DMS53 treated with DMSO at 0.1 percent for 48 hours (cell line): Measurements from ENCODE around the gene RNF212B.

Source experiments
- DNase-seq: peaks from one replicate; lab custom pipeline; 2025; ENCODE audit not compliant: unreplicated experiment; lab: John Stamatoyannopoulos, UW

RNF212B gene

DNA sequence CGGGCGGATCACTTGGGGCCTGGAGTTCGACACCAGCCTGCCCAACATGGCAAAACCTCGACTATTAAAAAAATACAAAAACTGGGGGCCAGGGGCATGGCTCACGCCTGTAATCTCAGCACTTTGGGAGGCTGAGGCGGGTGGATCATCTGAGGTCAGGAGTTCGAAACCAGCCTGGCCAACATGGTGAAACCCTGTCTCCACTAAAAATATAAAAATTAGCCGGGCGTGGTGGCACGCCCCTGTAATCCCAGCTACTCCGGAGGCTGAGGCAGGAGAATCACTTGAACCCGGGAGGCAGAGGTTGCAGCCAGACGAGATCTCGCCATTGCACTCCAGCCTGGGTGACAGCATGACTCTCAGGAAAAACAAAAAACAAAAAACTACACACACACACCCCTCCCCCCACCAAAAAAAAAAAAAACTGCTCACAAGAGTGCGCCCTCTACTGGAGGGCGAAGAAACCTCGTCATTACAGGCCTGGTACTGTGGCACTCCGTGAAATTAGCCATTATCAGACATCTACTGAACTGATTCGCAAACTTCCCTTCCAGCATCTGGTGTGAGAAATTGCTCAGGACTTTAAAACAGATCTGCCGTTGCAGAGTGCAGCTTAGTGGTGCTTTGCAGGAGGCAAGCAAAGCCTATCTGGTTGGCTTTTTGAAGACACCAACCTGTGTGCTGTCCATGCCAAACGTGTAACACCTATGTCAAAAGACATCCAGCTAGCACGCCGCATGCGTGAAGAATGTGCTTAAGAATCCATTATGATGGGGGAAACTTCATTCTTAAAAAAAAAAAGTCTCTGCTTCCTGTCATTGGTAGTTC, 57.2 kb downstream of the RNF212B start:
- DNase-seq = peak; percentile 41

DNA sequence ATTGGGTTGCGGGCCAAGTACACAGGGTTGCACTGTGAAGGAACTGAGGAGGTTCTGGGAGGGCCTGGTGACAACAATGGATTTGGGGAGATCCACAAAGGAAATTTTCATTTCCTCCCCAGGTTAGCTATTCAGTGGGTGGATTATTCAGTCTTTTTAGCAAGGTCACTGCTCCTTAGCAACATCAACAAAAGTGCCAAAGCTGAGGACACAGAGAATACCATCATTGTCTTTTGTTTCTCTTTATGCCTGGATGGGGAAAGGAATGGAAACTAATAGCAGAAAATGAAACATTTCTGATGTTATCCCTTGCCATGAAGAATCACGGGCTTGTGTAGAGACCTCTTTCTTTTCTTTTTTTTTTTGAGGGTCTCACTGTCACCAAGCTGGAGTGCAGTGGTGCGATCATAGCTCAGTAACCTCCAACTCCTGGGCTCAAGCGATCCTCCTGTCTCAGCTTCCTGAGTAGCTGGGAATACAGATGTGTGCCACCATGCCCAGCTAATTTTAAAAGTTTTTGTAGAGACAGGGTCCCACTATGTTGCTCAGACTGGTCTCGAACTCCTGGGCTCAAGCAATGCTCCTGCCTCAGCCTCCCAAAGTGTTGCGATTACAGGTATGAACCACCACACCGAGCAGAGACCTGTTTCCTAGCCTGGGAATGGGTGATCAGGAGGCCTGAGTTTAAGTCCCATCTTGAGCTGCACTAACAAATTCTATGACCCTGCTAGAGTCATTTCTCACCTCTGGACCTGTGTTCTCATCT, 58.5 kb downstream of the RNF212B start:
- DNase-seq = no peak

DNA sequence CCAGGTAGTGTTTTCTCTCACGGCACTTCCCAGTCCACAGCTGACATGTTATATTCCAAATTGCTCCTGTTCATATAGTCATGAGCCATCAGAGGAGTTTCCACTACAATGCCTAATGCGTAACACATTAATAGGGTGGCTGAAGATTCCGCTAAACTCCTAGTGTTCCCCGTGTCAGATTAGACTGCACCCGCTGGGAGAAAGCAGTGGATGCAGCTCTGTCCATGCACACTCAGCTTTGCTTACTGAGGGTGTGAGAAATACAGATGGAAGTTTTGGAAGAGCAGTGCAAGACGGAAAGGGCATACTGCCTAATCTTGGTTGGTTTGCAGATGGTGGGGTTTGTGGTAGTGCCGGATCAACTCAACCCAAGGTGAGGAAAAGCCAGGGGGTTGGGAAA, 59.4 kb downstream of the RNF212B start:
- DNase-seq = no peak

DNA sequence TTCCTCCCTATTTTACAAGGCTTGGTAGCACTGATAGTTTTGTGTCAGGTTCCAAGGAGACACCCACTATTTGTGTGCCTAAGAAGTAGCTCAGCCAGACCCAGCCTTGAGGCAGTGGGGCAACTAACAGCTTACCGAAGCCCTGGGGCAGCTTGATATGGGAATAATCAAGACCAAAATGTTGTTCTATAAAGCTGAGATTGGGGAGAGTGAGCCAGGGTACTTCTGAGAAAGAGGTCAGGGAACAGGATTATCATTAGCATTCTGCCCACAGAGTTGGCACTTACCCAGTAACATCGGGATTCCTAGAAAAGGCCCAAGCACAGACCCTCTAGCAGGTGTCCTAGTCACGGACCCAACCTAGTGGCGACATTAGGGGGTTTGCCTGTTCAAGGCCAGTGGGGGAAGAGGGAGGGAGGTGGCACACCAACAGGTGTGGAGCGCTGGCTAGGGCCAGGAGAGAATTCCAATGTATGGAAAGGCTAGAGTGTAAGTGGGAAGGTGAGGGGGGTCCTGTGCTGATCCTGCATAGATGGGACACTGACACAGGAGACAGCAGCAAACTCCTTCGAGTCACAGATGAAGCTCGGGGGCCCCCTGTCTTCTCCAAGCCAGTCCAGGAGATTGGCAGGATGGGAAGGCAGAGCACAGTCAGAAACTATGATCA, 60.0 kb downstream of the RNF212B start:
- no peak for DNase-seq

DNA sequence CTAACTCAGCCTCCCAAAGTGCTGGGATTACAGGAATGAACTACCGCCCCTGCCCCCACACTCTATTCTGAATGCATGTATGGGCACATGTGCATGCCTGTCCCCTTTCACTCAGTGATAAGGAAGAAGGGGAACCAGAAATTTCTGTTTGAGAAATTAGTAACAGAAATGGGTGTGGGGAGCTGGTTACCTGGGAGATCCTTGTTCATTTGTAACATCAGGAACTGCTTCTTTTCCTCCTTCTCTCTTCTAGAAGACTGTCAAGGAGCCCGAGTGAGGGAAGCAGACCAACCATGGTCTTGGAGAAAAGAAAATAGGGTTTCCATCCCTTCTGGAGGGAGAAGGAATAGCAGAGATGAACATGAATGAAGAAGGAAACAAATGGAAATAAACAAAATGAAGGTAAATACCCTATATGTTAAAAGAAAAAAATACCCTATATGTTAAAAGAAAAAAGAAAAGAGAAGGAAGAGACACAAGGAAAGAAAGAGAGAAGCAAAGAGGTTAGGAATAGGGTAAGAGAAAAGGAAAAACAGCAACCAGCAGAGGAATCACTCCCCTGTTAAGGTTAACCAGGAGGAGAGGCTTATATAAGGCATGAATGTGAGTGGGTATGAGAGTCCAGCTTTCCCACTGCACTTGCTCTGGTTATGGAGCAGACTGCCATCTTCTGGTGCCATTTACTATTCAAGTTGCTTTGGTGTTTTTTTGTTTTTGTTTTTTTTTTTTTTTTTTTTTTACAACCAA, 61.6 kb downstream of the RNF212B start:
- DNase-seq = no peak

DNA sequence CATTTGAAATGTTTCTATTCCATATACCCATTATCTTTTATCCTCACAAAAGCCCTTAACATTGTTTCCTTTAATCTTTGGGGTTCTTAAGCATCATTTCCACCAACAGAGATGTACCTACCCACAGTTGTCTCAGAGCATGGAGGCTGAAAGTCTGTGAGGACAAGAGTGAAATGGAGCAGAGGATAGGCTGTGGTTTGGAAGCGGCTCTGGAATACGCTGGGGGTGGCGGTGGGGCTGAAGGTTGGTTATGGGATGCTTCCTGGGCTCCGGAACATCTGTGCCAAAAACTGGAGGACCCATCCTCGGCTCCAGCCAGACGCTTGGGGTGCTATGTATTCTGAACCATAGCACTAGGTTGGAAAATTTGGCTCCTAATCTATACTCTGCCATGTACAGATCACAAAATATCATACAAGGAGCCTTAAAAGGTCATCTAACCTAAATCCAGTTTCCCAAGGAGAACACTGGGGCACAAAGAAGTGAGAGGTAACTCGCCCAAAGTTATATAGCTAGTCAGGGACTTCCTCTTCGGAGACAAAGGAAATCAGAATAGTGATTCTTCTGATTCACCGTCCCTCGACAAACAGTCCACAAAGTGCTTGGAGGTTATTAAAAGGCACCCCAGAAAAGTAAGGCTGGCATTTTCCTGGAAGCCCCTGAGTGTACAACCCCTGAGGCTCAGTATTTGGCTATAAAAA, 62.4 kb downstream of the RNF212B start:
- DNase-seq = no peak

DNA sequence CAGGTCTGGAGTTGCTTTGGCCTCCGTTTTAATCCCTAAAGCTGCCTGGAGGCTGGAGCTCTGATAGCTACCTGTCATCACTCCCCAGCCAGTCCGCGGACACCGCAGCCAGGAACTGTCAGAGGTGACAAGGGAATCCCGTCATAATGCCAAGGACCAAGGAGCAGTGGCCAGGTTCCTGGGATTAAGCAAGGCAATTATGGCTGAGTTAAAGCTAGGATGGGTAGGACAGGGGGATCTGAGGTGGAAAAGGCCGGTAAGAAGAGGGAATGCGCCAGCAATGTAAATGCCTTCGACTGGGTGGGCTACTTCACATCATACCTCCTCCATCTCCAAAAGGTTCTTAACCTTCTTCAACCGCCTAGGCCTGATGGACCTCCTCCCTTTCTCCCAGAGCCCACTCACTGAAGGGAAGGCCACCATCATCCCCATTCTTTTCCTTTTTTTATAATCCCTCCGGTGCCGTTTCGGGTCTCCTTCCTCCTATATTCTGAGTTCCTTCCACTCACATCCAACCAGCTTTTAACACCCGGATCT, 63.0 kb downstream of the RNF212B start:
- no peak for DNase-seq

DNA sequence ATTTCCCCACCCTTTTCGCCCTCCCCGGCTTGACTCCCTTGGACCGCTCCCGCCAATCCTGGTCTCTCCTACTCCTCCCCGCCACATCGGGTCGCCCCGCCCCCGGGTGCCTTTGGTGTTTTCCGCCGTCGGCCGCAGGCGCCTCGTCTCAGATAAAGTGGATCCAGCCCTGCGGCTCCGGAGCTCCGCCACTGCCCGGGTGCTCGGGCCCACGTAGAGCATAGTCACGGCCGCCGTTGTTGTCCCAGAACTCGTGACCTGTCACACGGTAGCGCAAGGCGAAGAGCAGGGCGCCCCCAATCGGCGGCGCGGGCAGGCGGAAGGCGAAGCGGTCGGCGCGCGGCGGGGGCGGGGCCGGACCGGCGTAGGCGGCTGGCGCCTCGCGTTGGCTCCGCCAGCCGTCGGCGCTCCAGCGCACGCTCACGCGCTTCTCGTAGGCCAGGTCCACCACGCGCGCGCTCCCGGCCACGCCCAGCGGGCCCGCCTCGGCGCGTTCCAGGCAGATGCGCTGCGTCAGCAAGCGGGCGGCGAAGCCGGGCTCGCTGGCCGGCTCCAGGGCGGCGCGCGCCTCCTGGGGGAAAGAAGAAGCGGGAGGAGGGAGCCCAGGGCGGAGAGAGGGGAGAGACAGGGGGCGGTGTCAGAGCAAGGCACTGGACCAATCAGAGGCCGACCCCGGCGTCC, 63.7 kb downstream of the RNF212B start:
- DNase-seq = peak; percentile 97

DNA sequence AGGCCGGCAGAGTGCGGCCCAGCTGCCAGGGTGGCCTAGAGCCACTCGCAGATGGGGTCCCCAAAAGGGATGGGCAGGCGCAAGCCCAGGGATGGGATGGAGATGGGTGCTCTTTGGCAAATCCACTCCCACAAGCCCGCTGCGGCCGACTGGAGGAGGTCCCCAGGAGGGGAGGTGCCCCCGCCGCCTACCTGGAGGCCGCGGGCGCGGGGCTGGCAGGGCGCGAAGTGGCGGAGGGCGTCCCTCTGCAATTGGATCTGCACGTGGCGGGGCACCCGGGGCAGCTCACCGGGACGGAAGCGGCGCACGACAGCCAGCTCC, 64.2 kb downstream of the RNF212B start:
- DNase-seq = no peak

DNA sequence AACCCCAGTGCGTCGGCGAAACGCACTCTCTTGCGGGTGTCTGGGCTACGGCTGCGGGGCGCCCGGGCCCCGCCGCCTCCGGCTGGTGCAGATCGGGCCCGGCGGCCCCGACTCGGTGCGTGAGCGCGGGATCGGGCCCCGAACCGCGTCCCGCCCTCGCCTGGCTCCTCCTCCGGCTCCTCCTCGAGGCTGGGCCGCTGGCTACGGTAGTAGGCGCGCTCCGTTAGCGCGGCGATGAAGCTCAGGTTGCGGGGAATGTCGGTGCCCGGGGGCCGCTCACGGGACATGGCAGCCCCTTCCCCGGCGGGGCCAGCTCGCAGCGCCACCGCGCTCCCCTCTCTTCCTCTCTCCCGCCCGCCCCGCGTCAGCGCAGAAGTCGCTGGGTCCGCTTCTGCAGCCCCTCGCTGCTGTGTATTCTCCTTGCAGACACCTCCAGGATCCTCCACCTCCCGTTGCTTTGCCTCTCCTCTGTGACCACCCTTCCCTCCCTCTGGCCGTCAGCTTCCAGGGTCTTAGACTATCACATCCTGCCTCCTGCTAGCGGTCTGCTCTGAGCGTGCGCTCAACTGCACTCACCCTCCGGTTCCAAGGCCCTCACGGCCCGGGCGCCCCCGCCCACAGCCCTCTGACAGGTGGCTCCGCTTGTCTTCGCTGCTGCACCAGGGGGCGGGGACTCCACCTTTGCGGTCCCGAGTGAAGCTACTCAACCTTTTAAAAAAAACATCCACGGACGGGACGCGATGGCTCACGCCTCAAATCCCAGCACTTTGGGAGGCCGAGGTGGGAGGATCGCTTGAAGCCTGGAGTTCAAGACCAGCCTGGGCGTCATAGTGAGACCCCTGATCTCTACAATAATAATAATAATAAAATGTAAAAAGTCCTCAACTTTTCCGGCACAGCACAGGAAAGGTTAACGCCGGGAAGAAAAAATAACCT, 64.8 kb downstream of the RNF212B start, which contains the start of gene PPP1R3E:
TSS of gene PPP1R3E (minus strand) at position 570 of the 936 bp plus-strand sequence. CDS start at position 287, 283 bp downstream.
- DNase-seq = peak; percentile 46

DNA sequence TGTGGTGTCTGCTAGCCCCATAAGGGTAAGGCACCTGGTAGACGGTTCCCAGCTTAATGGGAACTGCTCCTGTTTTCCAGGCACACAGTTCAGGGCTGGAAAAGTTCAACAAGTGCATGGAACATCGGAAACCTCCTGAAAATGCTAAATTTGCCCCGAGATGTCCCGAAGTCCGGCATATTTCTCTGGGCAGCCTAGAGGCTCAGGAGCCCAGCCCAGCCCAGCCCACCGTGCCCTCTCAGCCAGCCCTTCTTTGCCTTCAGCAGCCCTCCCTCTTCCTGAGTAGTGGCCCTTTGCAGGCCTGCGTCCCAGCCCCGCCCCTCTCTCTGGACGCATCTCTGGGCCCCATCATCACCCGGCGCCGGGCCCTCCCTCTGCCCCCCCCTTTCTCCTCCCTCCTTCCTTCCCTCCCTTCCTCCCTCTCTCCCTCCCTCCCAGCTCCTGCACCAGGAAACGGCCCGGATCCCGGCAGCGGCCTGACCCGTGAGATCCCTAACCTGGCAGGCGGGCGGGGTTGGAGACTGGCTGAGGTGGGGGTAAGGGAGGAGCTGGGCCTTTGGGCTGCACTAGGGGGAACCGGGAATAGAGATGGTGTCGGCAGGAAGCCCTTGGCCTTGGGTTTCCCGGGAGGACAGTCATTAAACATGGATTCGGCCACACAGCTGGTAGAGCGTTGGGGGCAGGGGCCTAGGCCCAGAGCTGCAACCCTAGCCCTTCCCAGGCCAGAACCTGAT, 68.8 kb downstream of the RNF212B start, which contains the start of gene BCL2L2:
TSS of gene BCL2L2 (plus strand) at position 422 of the 734 bp plus-strand sequence. CDS start 935 bp downstream, outside the sequence.
- peak; percentile 64 for DNase-seq

DNA sequence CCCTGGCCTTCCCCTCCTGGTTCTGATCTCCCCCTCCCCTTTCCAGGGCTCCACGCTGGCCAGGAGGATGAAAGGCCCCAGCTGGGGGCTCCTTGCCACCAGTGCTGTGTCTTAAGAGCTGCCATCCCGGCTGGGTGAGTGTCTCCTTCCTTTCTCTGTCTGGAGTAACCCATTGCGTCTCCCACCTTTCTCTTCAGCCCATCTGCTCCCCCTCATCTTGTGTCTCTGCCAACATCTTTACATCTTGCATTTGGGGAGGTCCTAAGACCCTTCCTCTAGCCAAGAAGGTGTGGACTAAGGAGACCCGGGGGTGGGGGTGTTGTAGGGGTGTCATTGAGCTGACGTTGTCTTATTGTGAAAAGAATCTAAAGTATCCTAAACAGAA, 69.4 kb downstream of the RNF212B start:
- DNase-seq = no peak

DNA sequence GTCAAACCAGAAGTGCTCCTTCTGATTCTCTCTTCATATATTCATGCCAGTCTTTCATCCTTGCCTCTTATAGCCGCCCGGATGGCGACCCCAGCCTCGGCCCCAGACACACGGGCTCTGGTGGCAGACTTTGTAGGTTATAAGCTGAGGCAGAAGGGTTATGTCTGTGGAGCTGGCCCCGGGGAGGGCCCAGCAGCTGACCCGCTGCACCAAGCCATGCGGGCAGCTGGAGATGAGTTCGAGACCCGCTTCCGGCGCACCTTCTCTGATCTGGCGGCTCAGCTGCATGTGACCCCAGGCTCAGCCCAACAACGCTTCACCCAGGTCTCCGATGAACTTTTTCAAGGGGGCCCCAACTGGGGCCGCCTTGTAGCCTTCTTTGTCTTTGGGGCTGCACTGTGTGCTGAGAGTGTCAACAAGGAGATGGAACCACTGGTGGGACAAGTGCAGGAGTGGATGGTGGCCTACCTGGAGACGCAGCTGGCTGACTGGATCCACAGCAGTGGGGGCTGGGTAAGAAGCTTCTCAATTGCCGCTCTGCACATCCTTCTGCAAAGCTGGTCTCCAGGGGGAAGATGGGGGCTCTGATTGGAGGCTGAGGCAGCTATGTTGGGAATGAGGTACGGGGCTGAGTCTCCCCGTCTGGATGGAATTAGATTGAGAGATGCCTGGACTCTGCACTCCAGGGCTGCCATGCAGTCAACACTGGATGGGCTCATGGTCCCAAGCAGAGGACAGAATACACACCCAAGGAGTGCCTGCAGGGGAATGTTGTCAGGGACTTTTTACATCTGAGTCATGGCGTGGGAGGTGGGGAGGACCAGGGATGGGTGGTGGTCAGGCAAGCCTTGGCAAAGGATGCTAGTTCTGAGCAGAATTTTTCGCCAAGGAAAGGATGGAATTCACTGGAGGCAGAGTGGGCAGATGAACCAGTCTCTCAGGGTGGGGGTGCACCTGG, 70.2 kb downstream of the RNF212B start:
- DNase-seq = no peak

DNA sequence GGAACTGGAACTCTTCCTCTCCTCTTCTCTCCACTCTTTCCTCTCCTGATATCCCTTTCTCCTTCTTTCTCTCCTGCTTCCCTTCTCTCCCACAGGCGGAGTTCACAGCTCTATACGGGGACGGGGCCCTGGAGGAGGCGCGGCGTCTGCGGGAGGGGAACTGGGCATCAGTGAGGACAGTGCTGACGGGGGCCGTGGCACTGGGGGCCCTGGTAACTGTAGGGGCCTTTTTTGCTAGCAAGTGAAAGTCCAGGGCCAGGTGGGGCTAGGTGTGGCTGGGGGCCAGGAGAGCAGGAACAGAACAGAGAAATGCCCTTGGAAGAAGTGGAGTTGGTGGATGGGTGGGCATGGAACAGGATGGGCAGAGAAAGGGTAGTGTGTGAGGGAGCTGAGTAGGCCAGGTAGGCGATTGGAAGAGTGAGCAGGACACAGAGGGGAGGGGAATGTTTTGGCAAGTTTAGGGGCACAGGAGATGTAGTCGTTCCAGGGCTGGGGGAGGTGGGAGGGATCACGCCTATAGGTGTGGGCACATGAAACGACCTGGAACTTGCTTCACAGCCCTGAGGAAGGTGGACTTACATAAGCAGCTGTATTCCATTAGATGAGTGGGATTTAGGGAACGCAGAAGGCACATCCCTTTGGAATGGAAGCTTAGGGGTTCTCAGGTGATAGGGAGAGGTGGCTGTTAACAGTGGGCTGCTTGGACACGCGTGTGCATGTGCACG, 71.1 kb downstream of the RNF212B start:
- DNase-seq = no peak

DNA sequence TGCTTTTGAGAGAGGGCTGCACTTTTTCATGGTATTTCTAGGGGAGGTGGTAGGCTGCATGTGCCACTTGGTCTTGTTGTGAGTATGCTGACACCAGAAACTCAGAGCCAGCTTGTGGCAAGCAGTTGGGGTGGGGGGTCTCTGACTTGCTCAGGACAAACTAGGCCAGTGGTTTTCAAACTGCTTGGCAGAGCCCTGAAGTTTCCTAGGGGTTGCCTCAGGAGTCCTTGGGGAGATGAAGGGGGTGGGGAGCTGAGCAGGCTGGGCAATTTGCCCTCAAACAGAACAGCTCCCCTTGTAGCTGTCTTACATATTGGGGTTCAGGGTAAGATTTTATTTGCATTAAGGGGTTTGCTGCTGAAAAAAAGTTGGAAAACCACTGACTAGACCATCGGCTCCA, 72.8 kb downstream of the RNF212B start:
- no peak for DNase-seq

DNA sequence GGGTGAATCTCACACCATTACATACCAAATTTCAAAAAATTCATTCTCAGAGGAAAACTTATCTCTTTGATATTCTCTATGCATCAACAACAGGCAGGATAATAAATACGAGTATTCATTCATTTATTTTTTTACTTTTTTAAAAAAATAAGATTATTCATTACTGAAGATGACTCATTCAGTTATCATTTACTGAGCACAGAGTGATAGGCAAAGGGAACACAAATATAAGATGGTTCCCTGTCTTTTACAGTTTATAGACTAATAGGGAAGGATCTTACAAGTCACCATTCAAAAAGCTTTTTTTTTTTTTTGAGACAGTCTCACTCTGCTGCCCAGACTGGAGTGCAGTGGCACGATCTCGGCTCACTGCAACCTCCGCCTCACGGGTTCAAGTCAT, 78.6 kb downstream of the RNF212B start:
- no peak for DNase-seq
